OCI-LY7 (cell line): Measurements from ENCODE around the gene PBX1. TPM values are rescaled to one million over a fixed set of nuclear protein-coding genes. Genes with fewer than 3 reads are reported as not detected.

Source experiments
- BruUV-seq: library from RNA; stranded (reverse); fragments of 400-500 nt; replicated peaks from 2 replicates; lab custom pipeline; 2021; lab: Mats Ljungman, UMichigan
- CTCF ChIA-PET: fragments of 300-600 bp; sonication (Branson Sonifier 250); formaldehyde crosslinking; loops from one replicate; lab custom pipeline; 2022; ENCODE audit warnings: antibody characterized with exemption; ENCODE audit not compliant: unreplicated experiment; lab: Charles Lee
- POLR2A ChIA-PET: fragments of 300-600 bp; sonication (Branson Sonifier 250); formaldehyde crosslinking; loops from one replicate; lab custom pipeline; 2022; ENCODE audit warnings: antibody characterized with exemption; lab: Charles Lee
- DNase-seq: peaks from one replicate; pipeline ENCODE4 v3.0.0-alpha.2; 2015; ENCODE audit warnings: low spot score
- H2AFZ ChIP-seq: fragments of 200-600 bp; sonication (generic), shearing (Covaris generic); 2 replicates; pipeline ENCODE4 v1.6.1; 2014; ENCODE audit warnings: mild to moderate bottlenecking, antibody characterized with exemption, low read length, moderate library complexity
- H3K27ac ChIP-seq: fragments of 200-600 bp; sonication (generic); 2 replicates; pipeline ENCODE4 v1.5.1; 2014; ENCODE audit warnings: mixed run types, low read depth, mild to moderate bottlenecking, moderate library complexity, low read length, inconsistent platforms; ENCODE audit not compliant: poor library complexity, severe bottlenecking
- H3K36me3 ChIP-seq: fragments of 200-600 bp; sonication (generic); 2 replicates; pipeline ENCODE4 v1.6.1; 2014; ENCODE audit warnings: mild to moderate bottlenecking, antibody characterized with exemption, low read length, moderate library complexity, mixed read lengths; ENCODE audit not compliant: insufficient read depth
- H3K4me1 ChIP-seq: fragments of 200-600 bp; sonication (generic); 2 replicates; pipeline ENCODE4 v1.5.1; 2014; ENCODE audit warnings: mild to moderate bottlenecking, low read length; ENCODE audit not compliant: insufficient read depth, poor library complexity, severe bottlenecking
- H3K4me2 ChIP-seq: fragments of 200-600 bp; sonication (generic); 2 replicates; pipeline ENCODE4 v1.6.1; 2014; ENCODE audit warnings: mild to moderate bottlenecking, low read length
- H3K4me3 ChIP-seq: fragments of 200-600 bp; sonication (generic); 2 replicates; pipeline ENCODE4 v1.5.1; 2014; ENCODE audit warnings: mild to moderate bottlenecking, low read depth, low read length; ENCODE audit not compliant: poor library complexity, severe bottlenecking
- H3K79me2 ChIP-seq: fragments of 200-600 bp; sonication (generic); 2 replicates; pipeline ENCODE4 v1.6.1; 2016; ENCODE audit warnings: low read depth, mild to moderate bottlenecking, low read length, moderate library complexity, mixed read lengths; ENCODE audit not compliant: insufficient read depth
- H3K9me2 ChIP-seq: fragments of 200-600 bp; sonication (generic); 2 replicates; pipeline ENCODE4 v1.6.1; 2016; ENCODE audit warnings: mild to moderate bottlenecking, low read length, mixed read lengths; ENCODE audit not compliant: insufficient read depth
- H3K9me3 ChIP-seq: fragments of 200-600 bp; sonication (generic); 2 replicates; pipeline ENCODE4 v1.6.1; 2014; ENCODE audit warnings: mild to moderate bottlenecking, mixed run types, low read length, mixed read lengths
- H4K20me1 ChIP-seq: fragments of 200-600 bp; sonication (generic); 2 replicates; pipeline ENCODE4 v1.6.1; 2014; ENCODE audit warnings: mild to moderate bottlenecking, antibody characterized with exemption, low read length, moderate library complexity, mixed read lengths; ENCODE audit not compliant: insufficient read depth
- EZH2phosphoT487 ChIP-seq: fragments of 200-600 bp; sonication (generic); IDR thresholded peaks from 2 replicates; pipeline ENCODE4 v1.6.1; 2018; ENCODE audit warnings: low read depth, borderline replicate concordance, mild to moderate bottlenecking, mixed run types, antibody characterized with exemption, low read length, moderate library complexity, mixed read lengths
- intact Hi-C: fragments of 100-400 bp; cut with micrococcal nuclease; formaldehyde crosslinking; loops from one replicate; pipeline ENCODE4 v1.10.0; 2022; ENCODE audit not compliant: unreplicated experiment
- total RNA-seq, 2 experiments: library from RNA; depleted of rRNA in 1 of 2; stranded (reverse); fragments of >200 nt in 1 of 2; shearing (Covaris generic) in 1 of 2; gene quantifications; 2 replicates each; pipeline ENCODE4 v1.2.3, GENCODE V29; 2014 to 2022
- TF ChIP-seq, protein P1 (sequence below): fragments of 200-600 bp; sonication (generic); conservative IDR thresholded peaks from 2 replicates; pipeline ENCODE4 v1.5.1; 2014; ENCODE audit warnings: mild to moderate bottlenecking, antibody characterized with exemption, low read length, moderate library complexity, mixed read lengths

PBX1 gene
- total RNA-seq, 2 experiments from 2014 or later: not detected

DNA sequence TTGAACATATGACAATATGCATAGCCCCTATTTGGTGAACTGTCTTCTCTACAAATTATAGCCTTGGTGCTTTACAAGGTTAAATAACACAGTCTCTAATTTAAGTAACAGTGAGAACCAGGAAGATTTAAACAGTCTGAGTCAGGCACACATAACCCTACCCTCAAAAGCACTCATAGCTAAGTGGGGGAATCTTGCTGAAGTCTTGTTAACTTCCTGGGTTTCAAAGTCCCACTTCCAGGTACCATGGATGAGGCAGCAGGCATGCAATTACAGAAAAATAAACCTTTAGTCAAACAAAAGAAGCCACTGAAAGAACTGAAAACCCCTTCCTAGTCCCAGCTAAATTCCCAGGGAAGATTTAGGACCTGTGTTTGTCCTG is 147.6 kb downstream of the PBX1 start:
- Histone ChIP-seq H3K27ac (no peak overlapping the region), H3K4me1 (no peaks in the 10 kb centered on the region), H3K79me2 (no peaks in the 10 kb centered on the region), H3K9me2 (no peaks in the 10 kb centered on the region), H2AFZ (no peak overlapping the region), H3K4me3 (no peak overlapping the region), H3K4me2 (no peak overlapping the region), H3K9me3 (no peaks in the 10 kb centered on the region), H3K36me3 (no peaks in the 10 kb centered on the region), H4K20me1 (no peaks in the 10 kb centered on the region)
- no TSS peak for BruUV-seq
- intact Hi-C loops: no loop called here
- CTCF ChIA-PET: no interaction called here
- POLR2A ChIA-PET: interaction anchor here (0.6 to 0.7 kb wide), 2 partner anchors 22 to 646 kb away, joined by 3 read pairs; no protein-coding TSS in a partner anchor
- no peak for DNase-seq
- no peak for TF ChIP-seq EZH2phosphoT487
- TF ChIP-seq, protein P1, sequence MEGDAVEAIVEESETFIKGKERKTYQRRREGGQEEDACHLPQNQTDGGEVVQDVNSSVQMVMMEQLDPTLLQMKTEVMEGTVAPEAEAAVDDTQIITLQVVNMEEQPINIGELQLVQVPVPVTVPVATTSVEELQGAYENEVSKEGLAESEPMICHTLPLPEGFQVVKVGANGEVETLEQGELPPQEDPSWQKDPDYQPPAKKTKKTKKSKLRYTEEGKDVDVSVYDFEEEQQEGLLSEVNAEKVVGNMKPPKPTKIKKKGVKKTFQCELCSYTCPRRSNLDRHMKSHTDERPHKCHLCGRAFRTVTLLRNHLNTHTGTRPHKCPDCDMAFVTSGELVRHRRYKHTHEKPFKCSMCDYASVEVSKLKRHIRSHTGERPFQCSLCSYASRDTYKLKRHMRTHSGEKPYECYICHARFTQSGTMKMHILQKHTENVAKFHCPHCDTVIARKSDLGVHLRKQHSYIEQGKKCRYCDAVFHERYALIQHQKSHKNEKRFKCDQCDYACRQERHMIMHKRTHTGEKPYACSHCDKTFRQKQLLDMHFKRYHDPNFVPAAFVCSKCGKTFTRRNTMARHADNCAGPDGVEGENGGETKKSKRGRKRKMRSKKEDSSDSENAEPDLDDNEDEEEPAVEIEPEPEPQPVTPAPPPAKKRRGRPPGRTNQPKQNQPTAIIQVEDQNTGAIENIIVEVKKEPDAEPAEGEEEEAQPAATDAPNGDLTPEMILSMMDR: no peak

- no peak for DNase-seq
- Histone ChIP-seq H4K20me1 (no peaks in the 10 kb centered on the region), H3K36me3 (no peaks in the 10 kb centered on the region), H3K9me3 (no peaks in the 10 kb centered on the region), H3K4me3 (no peak overlapping the region), H3K27ac (no peak overlapping the region), H3K4me1 (no peaks in the 10 kb centered on the region), H2AFZ (no peak overlapping the region), H3K9me2 (no peaks in the 10 kb centered on the region), H3K79me2 (no peaks in the 10 kb centered on the region), H3K4me2 (no peak overlapping the region)
- ChIA-PET CTCF (no interaction called here), POLR2A (interaction anchor here (0.6 to 0.7 kb wide), 2 partner anchors 29 to 102 kb away, joined by 3 to 4 read pairs; no protein-coding TSS in a partner anchor)
- TF ChIP-seq, protein P1: no peak
- TF ChIP-seq EZH2phosphoT487: no peak
- no TSS peak for BruUV-seq
- intact Hi-C loops: no loop called here
Observed at GRCh38 chr1:164707868-164708331, 148.9 kb downstream of the PBX1 start.

GRCh38 chr1:164708596-164708995 is 149.6 kb downstream of the PBX1 start:
- no peaks in the 10 kb centered on the region for H3K79me2 ChIP-seq
- no peak overlapping the region for H3K4me3 ChIP-seq
- no peak for DNase-seq
- H4K20me1 ChIP-seq: no peaks in the 10 kb centered on the region
- no peak for TF ChIP-seq EZH2phosphoT487
- TF ChIP-seq, protein P1: no peak
- H3K36me3 ChIP-seq: no peaks in the 10 kb centered on the region
- no peaks in the 10 kb centered on the region for H3K9me2 ChIP-seq
- H3K27ac ChIP-seq: no peak overlapping the region
- BruUV-seq: no TSS peak
- no peaks in the 10 kb centered on the region for H3K9me3 ChIP-seq
- no peak overlapping the region for H3K4me2 ChIP-seq
- no peak overlapping the region for H2AFZ ChIP-seq
- CTCF ChIA-PET: no interaction called here
- POLR2A ChIA-PET: interaction anchor here (0.5 to 0.6 kb wide), 2 partner anchors 102 to 610 kb away, joined by 3 to 4 read pairs; no protein-coding TSS in a partner anchor
- intact Hi-C loops: no loop called here
- H3K4me1 ChIP-seq: no peaks in the 10 kb centered on the region
